ENCODE measurements around the gene SDCCAG8.

DNA sequence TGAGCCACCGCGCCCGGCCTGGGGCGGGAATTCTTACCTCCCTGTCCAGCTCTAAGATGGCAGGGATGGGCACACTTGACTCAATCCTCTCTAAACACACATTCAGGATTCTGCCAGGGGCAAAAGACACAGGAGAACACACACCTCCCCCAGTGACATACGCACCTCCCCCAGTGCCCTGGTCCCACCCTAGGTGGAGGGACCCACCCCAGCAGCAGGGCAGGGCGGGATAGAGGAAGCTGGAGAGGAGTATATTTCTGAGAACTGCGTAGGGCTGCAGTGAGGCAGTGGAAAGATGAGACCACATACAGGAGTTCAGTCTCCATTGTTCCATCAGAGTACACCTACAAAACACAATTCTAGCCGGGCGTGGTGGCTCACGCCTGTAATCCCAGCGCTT, 92.5 kb downstream of the SDCCAG8 start:
- no peak for TF ChIP-seq POLR2A (IDR thresholded peaks at IDR 0.05)
- TF ChIP-seq, protein P1, sequence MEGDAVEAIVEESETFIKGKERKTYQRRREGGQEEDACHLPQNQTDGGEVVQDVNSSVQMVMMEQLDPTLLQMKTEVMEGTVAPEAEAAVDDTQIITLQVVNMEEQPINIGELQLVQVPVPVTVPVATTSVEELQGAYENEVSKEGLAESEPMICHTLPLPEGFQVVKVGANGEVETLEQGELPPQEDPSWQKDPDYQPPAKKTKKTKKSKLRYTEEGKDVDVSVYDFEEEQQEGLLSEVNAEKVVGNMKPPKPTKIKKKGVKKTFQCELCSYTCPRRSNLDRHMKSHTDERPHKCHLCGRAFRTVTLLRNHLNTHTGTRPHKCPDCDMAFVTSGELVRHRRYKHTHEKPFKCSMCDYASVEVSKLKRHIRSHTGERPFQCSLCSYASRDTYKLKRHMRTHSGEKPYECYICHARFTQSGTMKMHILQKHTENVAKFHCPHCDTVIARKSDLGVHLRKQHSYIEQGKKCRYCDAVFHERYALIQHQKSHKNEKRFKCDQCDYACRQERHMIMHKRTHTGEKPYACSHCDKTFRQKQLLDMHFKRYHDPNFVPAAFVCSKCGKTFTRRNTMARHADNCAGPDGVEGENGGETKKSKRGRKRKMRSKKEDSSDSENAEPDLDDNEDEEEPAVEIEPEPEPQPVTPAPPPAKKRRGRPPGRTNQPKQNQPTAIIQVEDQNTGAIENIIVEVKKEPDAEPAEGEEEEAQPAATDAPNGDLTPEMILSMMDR (IDR thresholded peaks at IDR 0.05), result no peak

All from esophagus squamous epithelium (tissue), 4 donors.